ENCODE data around the gene ATRX. TPM values are rescaled to one million over a fixed set of nuclear protein-coding genes. Genes with fewer than 3 reads are reported as not detected.
"Not testable (repeated sequence)": the region's sequence is repeated elsewhere in the genome, so short reads cannot be mapped to it uniquely, and the experiment has no call there.

The ATRX gene
- total and polyA plus RNA-seq, 4 experiments from 2014 or later, result 24.4 to 111 (median 93.2) TPM

DNA sequence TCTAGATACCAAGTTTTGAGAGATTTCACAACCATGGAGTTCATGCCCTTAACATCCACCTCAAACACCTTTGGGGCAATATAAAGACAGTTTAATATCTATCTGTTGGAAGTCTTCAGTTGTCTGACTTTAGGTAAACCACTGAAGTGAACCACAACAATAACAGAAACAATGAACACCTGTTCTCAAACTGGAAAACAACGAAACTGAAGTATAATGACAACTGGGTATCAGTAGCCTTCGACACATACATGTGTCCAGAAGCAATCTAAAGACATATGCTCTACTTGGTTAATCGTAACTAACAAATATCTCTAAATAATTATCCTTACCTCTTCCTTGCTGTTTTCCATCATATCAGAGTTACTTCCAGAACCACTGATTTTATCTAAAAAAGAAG is 87.8 kb downstream of the ATRX start:
- Mint-ChIP-seq H3K4me1 (peaks cover 13 to 39% (median 22%) of the 10 kb centered on the region in 4 donors), H3K27me3 (no peaks in the 10 kb centered on the region), H3K27ac (no peak overlapping the region), H3K36me3 (peaks cover 0 to 28% of the 10 kb centered on the region in 2 donors), H3K4me3 (no peak overlapping the region), H3K9me3 (no peaks in the 10 kb centered on the region)
- Histone ChIP-seq H3K4me3 (ENCODE audit: low read length in 2 of 2) (no peak overlapping the region), H3K4me1 (ENCODE audit: insufficient read depth, low read length) (peaks cover 4% of the 10 kb centered on the region), H3K36me3 (ENCODE audit: insufficient read depth, low read length) (no peaks in the 10 kb centered on the region), H3K27ac (ENCODE audit: low read depth, low read length) (no peak overlapping the region), H3K27me3 (ENCODE audit: insufficient read depth, low read length) (no peaks in the 10 kb centered on the region), H3K9me3 (ENCODE audit: control insufficient read depth in 1 of 2, low read length in 2 of 2) (no peaks in the 10 kb centered on the region)
- CTCF ChIA-PET (ENCODE audit: partially characterized antibody), result no interaction called here
- no peak for DNase-seq
- intact Hi-C loops (cut with micrococcal nuclease), result no loop called here
- POLR2A ChIA-PET (ENCODE audit: partially characterized antibody), result interaction anchor here (0.6 kb wide), 1 partner anchor 198 kb away, joined by 4 read pairs; no protein-coding TSS in a partner anchor

DNA sequence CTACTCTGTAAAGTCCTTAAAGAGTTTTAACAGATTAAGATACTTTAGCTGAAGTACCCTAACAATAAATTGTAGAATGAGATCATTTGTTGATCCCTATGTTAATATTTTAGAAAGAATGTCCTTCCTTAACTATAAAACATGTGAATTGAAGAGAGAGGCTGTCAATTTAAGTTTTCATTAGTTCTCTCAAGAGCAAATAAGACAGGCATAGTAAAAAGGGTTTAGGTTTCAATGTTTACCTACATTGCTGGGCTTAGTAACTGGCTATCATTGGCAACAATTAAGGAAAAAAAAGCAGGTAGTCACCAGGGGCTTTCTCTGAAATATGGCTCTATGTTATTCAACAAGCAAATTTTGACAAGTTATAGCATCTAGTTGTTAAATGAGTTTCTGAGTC is 91.5 kb downstream of the ATRX start:
- CTCF ChIA-PET (ENCODE audit: partially characterized antibody), result no interaction called here
- H3K36me3 Mint-ChIP-seq, result peaks cover 3 to 36% of the 10 kb centered on the region in 2 donors
- Histone ChIP-seq H3K36me3 (ENCODE audit: insufficient read depth, low read length) (no peaks in the 10 kb centered on the region), H3K9me3 (ENCODE audit: control insufficient read depth in 1 of 2, low read length in 2 of 2) (no peaks in the 10 kb centered on the region), H3K4me1 (ENCODE audit: insufficient read depth, low read length) (peaks cover 4% of the 10 kb centered on the region), H3K27me3 (ENCODE audit: insufficient read depth, low read length) (no peaks in the 10 kb centered on the region), H3K27ac (ENCODE audit: low read depth, low read length) (no peak overlapping the region), H3K4me3 (ENCODE audit: low read length in 2 of 2) (no peak overlapping the region)
- H3K9me3 Mint-ChIP-seq, result no peaks in the 10 kb centered on the region
- H3K4me1 Mint-ChIP-seq, result peaks cover 6 to 27% (median 10%) of the 10 kb centered on the region in 4 donors
- intact Hi-C loops (cut with micrococcal nuclease), result no loop called here
- no peaks in the 10 kb centered on the region for H3K27me3 Mint-ChIP-seq
- peak overlapping the region in 4 of 7 donors; percentile 18 to 58 (median 35) for H3K27ac Mint-ChIP-seq
- peak overlapping the region in 1 of 8 donors; percentile 6 for H3K4me3 Mint-ChIP-seq
- POLR2A ChIA-PET (ENCODE audit: partially characterized antibody), result no interaction called here
- no peak for DNase-seq

- Mint-ChIP-seq H3K9me3 (no peaks in the 10 kb centered on the region), H3K27ac (peak overlapping the region in 5 of 7 donors; percentile 1 to 72 (median 58)), H3K36me3 (peaks cover 5 to 42% of the 10 kb centered on the region in 2 donors), H3K4me3 (peak overlapping the region in 2 of 8 donors; percentile 6 to 23), H3K4me1 (peaks cover 4 to 23% (median 7%) of the 10 kb centered on the region in 4 donors), H3K27me3 (no peaks in the 10 kb centered on the region)
- POLR2A ChIA-PET (ENCODE audit: partially characterized antibody), result no interaction called here
- no peak overlapping the region for H3K4me3 ChIP-seq (ENCODE audit: low read length in 2 of 2)
- no peaks in the 10 kb centered on the region for H3K27me3 ChIP-seq (ENCODE audit: insufficient read depth, low read length)
- H3K4me1 ChIP-seq (ENCODE audit: insufficient read depth, low read length), result peaks cover 4% of the 10 kb centered on the region
- peaks cover under 1% of the 10 kb centered on the region for H3K36me3 ChIP-seq (ENCODE audit: insufficient read depth, low read length)
- no peaks in the 10 kb centered on the region for H3K9me3 ChIP-seq (ENCODE audit: control insufficient read depth in 1 of 2, low read length in 2 of 2)
- no peak overlapping the region for H3K27ac ChIP-seq (ENCODE audit: low read depth, low read length)
- no peak for DNase-seq
- CTCF ChIA-PET (ENCODE audit: partially characterized antibody), result interaction anchor here (1.5 kb wide), 1 partner anchor 65 kb away, joined by 4 read pairs; no protein-coding TSS in a partner anchor
- intact Hi-C loops (cut with micrococcal nuclease), result no loop called here
Observed at GRCh38 chrX:77693594-77693993, 92.4 kb downstream of the ATRX start.

DNA sequence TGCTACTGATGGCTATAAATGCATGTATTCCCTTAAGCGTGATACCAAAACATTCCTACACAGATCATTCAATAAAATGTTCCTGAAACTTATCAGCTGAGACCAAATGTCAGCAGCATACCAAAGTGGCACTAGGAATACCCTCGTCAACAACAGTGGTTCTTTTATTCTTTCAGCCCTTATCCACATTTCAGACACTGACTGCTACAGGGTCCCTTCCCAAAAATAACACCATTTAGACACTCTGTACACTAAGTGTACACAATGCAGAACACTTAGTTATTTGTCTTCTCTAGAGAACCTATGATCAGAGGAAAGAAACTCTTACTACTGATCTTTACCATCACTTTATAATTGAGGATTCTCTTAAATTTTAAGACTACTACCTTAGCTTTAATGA is 94.1 kb downstream of the ATRX start:
- Mint-ChIP-seq H3K9me3 (no peaks in the 10 kb centered on the region), H3K36me3 (peaks cover 16 to 46% of the 10 kb centered on the region in 2 donors), H3K4me3 (no peak overlapping the region), H3K4me1 (peaks cover 3 to 23% (median 8%) of the 10 kb centered on the region in 4 donors), H3K27ac (no peak overlapping the region), H3K27me3 (no peaks in the 10 kb centered on the region)
- POLR2A ChIA-PET (ENCODE audit: partially characterized antibody), result no interaction called here
- Histone ChIP-seq H3K27ac (ENCODE audit: low read depth, low read length) (no peak overlapping the region), H3K27me3 (ENCODE audit: insufficient read depth, low read length) (no peaks in the 10 kb centered on the region), H3K36me3 (ENCODE audit: insufficient read depth, low read length) (peaks cover 4% of the 10 kb centered on the region), H3K4me1 (ENCODE audit: insufficient read depth, low read length) (peaks cover 4% of the 10 kb centered on the region), H3K4me3 (ENCODE audit: low read length in 2 of 2) (no peak overlapping the region), H3K9me3 (ENCODE audit: control insufficient read depth in 1 of 2, low read length in 2 of 2) (no peaks in the 10 kb centered on the region)
- no peak for DNase-seq
- CTCF ChIA-PET (ENCODE audit: partially characterized antibody), result no interaction called here
- intact Hi-C loops (cut with micrococcal nuclease), result no loop called here

GRCh38 chrX:77689376-77689775 is 96.6 kb downstream of the ATRX start:
- Histone ChIP-seq H3K27me3 (ENCODE audit: insufficient read depth, low read length) (no peaks in the 10 kb centered on the region), H3K27ac (ENCODE audit: low read depth, low read length) (no peak overlapping the region), H3K9me3 (ENCODE audit: control insufficient read depth in 1 of 2, low read length in 2 of 2) (no peaks in the 10 kb centered on the region), H3K36me3 (ENCODE audit: insufficient read depth, low read length) (peaks cover 10% of the 10 kb centered on the region), H3K4me1 (ENCODE audit: insufficient read depth, low read length) (peaks cover 1% of the 10 kb centered on the region), H3K4me3 (ENCODE audit: low read length in 2 of 2) (no peak overlapping the region)
- Mint-ChIP-seq H3K4me1 (peaks cover 0 to 14% (median 5%) of the 10 kb centered on the region in 4 donors), H3K4me3 (no peak overlapping the region), H3K36me3 (peaks cover 30 to 51% of the 10 kb centered on the region in 2 donors), H3K27me3 (no peaks in the 10 kb centered on the region), H3K9me3 (peaks cover 0 to 2% (median 0%) of the 10 kb centered on the region in 8 donors), H3K27ac (no peak overlapping the region)
- ChIA-PET CTCF (ENCODE audit: partially characterized antibody) (no interaction called here), POLR2A (ENCODE audit: partially characterized antibody) (no interaction called here)
- no peak for DNase-seq
- intact Hi-C loops (cut with micrococcal nuclease), result no loop called here

- H3K4me3 ChIP-seq (ENCODE audit: low read length in 2 of 2); DNase-seq; H3K27me3 Mint-ChIP-seq; POLR2A ChIA-PET (ENCODE audit: partially characterized antibody); H3K4me3 Mint-ChIP-seq; H3K27ac ChIP-seq (ENCODE audit: low read depth, low read length); intact Hi-C loops (cut with micrococcal nuclease); H3K36me3 ChIP-seq (ENCODE audit: insufficient read depth, low read length); H3K9me3 Mint-ChIP-seq; H3K4me1 ChIP-seq (ENCODE audit: insufficient read depth, low read length); H3K27ac Mint-ChIP-seq; CTCF ChIA-PET (ENCODE audit: partially characterized antibody); H3K9me3 ChIP-seq (ENCODE audit: control insufficient read depth in 1 of 2, low read length in 2 of 2); H3K27me3 ChIP-seq (ENCODE audit: insufficient read depth, low read length): not testable (repeated sequence)
- Mint-ChIP-seq H3K36me3 (peaks cover 44 to 61% of the 10 kb centered on the region in 2 donors), H3K4me1 (peaks cover 4 to 17% (median 7%) of the 10 kb centered on the region in 4 donors)
Observed at GRCh38 chrX:77685683-77686082, 100.3 kb downstream of the ATRX start.

GRCh38 chrX:77679144-77679543 is 106.9 kb downstream of the ATRX start:
- DNase-seq, result no peak
- POLR2A ChIA-PET (ENCODE audit: partially characterized antibody), result no interaction called here
- Mint-ChIP-seq H3K27me3 (no peaks in the 10 kb centered on the region), H3K4me1 (peaks cover 2 to 17% (median 6%) of the 10 kb centered on the region in 4 donors), H3K27ac (no peak overlapping the region), H3K4me3 (no peak overlapping the region), H3K9me3 (no peaks in the 10 kb centered on the region), H3K36me3 (peaks cover 14 to 25% of the 10 kb centered on the region in 2 donors)
- CTCF ChIA-PET (ENCODE audit: partially characterized antibody), result no interaction called here
- Histone ChIP-seq H3K27me3 (ENCODE audit: insufficient read depth, low read length) (no peaks in the 10 kb centered on the region), H3K4me1 (ENCODE audit: insufficient read depth, low read length) (no peaks in the 10 kb centered on the region), H3K4me3 (ENCODE audit: low read length in 2 of 2) (no peak overlapping the region), H3K36me3 (ENCODE audit: insufficient read depth, low read length) (no peaks in the 10 kb centered on the region), H3K9me3 (ENCODE audit: control insufficient read depth in 1 of 2, low read length in 2 of 2) (no peaks in the 10 kb centered on the region), H3K27ac (ENCODE audit: low read depth, low read length) (no peak overlapping the region)
- intact Hi-C loops (cut with micrococcal nuclease), result no loop called here

DNA sequence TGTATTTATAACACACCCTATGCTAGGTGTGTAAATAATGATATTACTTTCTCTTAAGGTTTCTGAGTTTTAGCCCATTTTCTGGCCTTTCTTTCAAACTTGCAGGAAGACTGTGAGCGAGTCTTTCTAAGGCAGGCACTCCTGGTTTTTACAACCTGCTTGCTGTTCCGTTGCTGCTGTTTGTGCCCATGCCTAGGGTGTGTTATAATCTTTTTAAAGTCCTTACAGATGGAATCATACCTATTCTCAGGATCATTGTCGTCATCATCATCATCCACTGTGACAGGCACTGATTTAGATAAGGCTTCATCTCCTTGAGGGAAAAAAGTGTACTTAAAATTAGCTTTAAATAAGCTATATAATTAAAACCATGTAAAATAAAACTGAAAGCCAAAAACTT is 110.0 kb downstream of the ATRX start:
- Mint-ChIP-seq H3K27ac (no peak overlapping the region), H3K4me3 (no peak overlapping the region), H3K4me1 (peaks cover 3 to 4% (median 3%) of the 10 kb centered on the region in 4 donors), H3K9me3 (no peaks in the 10 kb centered on the region), H3K36me3 (peaks cover 0 to 5% of the 10 kb centered on the region in 2 donors), H3K27me3 (no peaks in the 10 kb centered on the region)
- no peak for DNase-seq
- intact Hi-C loops (cut with micrococcal nuclease), result no loop called here
- Histone ChIP-seq H3K36me3 (ENCODE audit: insufficient read depth, low read length) (no peaks in the 10 kb centered on the region), H3K27me3 (ENCODE audit: insufficient read depth, low read length) (no peaks in the 10 kb centered on the region), H3K27ac (ENCODE audit: low read depth, low read length) (no peak overlapping the region), H3K4me3 (ENCODE audit: low read length in 2 of 2) (no peak overlapping the region), H3K4me1 (ENCODE audit: insufficient read depth, low read length) (no peaks in the 10 kb centered on the region), H3K9me3 (ENCODE audit: control insufficient read depth in 1 of 2, low read length in 2 of 2) (no peaks in the 10 kb centered on the region)
- ChIA-PET POLR2A (ENCODE audit: partially characterized antibody) (no interaction called here), CTCF (ENCODE audit: partially characterized antibody) (no interaction called here)

Data from CD4-positive, alpha-beta memory T cell (primary cell).